WTC11 (cell line): ENCODE results near the gene NTRK1. TPM values are rescaled to one million over a fixed set of nuclear protein-coding genes. Genes with fewer than 3 reads are reported as not detected.
A peak's percentile ranks its signal among the peaks of the same experiment; 100 is the strongest.

Experiments used
- ATAC-seq: fragments of 200-7000 bp; cut with Tn5 transposase; 2 replicates; pipeline ENCODE4 v1.10.0; 2021; ENCODE audit warnings: mild to moderate bottlenecking, moderate library complexity
- CTCF ChIA-PET: fragments of 300-600 bp; sonication (Branson Sonifier 250); formaldehyde crosslinking; loops from one replicate; lab custom pipeline; 2021; ENCODE audit warnings: antibody characterized with exemption; lab: Charles Lee
- POLR2A ChIA-PET: fragments of 350-600 bp; sonication (Branson Sonifier 250); formaldehyde crosslinking; loops from one replicate; lab custom pipeline; 2021; ENCODE audit warnings: antibody characterized with exemption; lab: Charles Lee
- DNase-seq: peaks from one replicate; pipeline ENCODE4 v3.0.0; 2021; ENCODE audit warnings: low spot score
- H3K27ac Mint-ChIP-seq: 2 replicates; pipeline ENCODE4 v1.8.0; 2021; ENCODE audit warnings: mixed read lengths
- H3K27me3 Mint-ChIP-seq: 2 replicates; pipeline ENCODE4 v1.8.0; 2021; ENCODE audit warnings: low read depth, mild to moderate bottlenecking, moderate library complexity, mixed read lengths
- H3K36me3 Mint-ChIP-seq: 2 replicates; pipeline ENCODE4 v1.8.0; 2021; ENCODE audit warnings: mixed read lengths
- H3K4me1 Mint-ChIP-seq: 2 replicates; pipeline ENCODE4 v1.8.0; 2022; ENCODE audit warnings: mixed read lengths
- H3K4me3 Mint-ChIP-seq: 2 replicates; pipeline ENCODE4 v1.8.0; 2021; ENCODE audit warnings: mild to moderate bottlenecking, moderate library complexity, mixed read lengths
- H3K9me3 Mint-ChIP-seq: 2 replicates; pipeline ENCODE4 v1.8.0; 2021; ENCODE audit warnings: mixed read lengths
- CDX4 ChIP-seq: fragments of 250-450 bp; sonication (Bioruptor Pico); IDR thresholded peaks from 2 replicates; pipeline ENCODE4 v1.9.0; 2021; ENCODE audit warnings: moderate library complexity, mild to moderate bottlenecking, inconsistent platforms, borderline replicate concordance
- CTCF ChIP-seq: fragments of 200-600 bp; IDR thresholded peaks from 2 replicates; pipeline ENCODE4 v1.8.0; 2022; ENCODE audit warnings: antibody characterized with exemption
- ETV6 ChIP-seq: sonication (generic); formaldehyde crosslinking; IDR thresholded peaks from 2 replicates; pipeline ENCODE4 v1.8.1; 2022; ENCODE audit warnings: mild to moderate bottlenecking, missing genetic modification reagents
- SMAD4 ChIP-seq: sonication (generic); formaldehyde crosslinking; IDR thresholded peaks from 2 replicates; pipeline ENCODE4 v1.8.0; 2022; ENCODE audit warnings: mild to moderate bottlenecking, missing genetic modification reagents
- SP1 ChIP-seq: sonication (generic); formaldehyde crosslinking; conservative IDR thresholded peaks from 2 replicates; pipeline ENCODE4 v1.8.1; 2022; ENCODE audit warnings: missing genetic modification reagents
- ZNF138 ChIP-seq: sonication (generic); formaldehyde crosslinking; conservative IDR thresholded peaks from 2 replicates; pipeline ENCODE4 v1.8.1; 2022; ENCODE audit warnings: mild to moderate bottlenecking, moderate library complexity, missing genetic modification reagents
- total RNA-seq: library from RNA; stranded (reverse); gene quantifications from 3 replicates; pipeline ENCODE4 v1.2.3, GENCODE V29; 2021
- TF ChIP-seq, protein P1 (sequence below): sonication (generic); formaldehyde crosslinking; IDR thresholded peaks from 2 replicates; pipeline ENCODE4 v1.8.1; 2022; ENCODE audit warnings: missing genetic modification reagents, borderline replicate concordance
- TF ChIP-seq, protein P2 (sequence below): sonication (generic); formaldehyde crosslinking; IDR thresholded peaks from 2 replicates; pipeline ENCODE4 v1.8.0; 2022; ENCODE audit warnings: missing genetic modification reagents
- TF ChIP-seq, protein P3 (sequence below): sonication (generic); formaldehyde crosslinking; conservative IDR thresholded peaks from 2 replicates; pipeline ENCODE4 v1.8.1; 2023; ENCODE audit warnings: mild to moderate bottlenecking, low read depth, missing genetic modification reagents, moderate library complexity
- TF ChIP-seq, protein P4 (sequence below): sonication (generic); formaldehyde crosslinking; IDR thresholded peaks from 2 replicates; pipeline ENCODE4 v1.8.1; 2023; ENCODE audit warnings: mild to moderate bottlenecking, missing genetic modification reagents
- TF ChIP-seq, protein P5 (sequence below): sonication (generic); formaldehyde crosslinking; conservative IDR thresholded peaks from 2 replicates; pipeline ENCODE4 v1.8.1; 2022; ENCODE audit warnings: mild to moderate bottlenecking, missing genetic modification reagents
- TF ChIP-seq, protein P6 (sequence below): sonication (generic); formaldehyde crosslinking; IDR thresholded peaks from 2 replicates; pipeline ENCODE4 v1.8.0; 2022; ENCODE audit warnings: mild to moderate bottlenecking, missing genetic modification reagents

NTRK1 gene
- total RNA-seq, 1 experiment from 2014 or later: 0.42 TPM

DNA sequence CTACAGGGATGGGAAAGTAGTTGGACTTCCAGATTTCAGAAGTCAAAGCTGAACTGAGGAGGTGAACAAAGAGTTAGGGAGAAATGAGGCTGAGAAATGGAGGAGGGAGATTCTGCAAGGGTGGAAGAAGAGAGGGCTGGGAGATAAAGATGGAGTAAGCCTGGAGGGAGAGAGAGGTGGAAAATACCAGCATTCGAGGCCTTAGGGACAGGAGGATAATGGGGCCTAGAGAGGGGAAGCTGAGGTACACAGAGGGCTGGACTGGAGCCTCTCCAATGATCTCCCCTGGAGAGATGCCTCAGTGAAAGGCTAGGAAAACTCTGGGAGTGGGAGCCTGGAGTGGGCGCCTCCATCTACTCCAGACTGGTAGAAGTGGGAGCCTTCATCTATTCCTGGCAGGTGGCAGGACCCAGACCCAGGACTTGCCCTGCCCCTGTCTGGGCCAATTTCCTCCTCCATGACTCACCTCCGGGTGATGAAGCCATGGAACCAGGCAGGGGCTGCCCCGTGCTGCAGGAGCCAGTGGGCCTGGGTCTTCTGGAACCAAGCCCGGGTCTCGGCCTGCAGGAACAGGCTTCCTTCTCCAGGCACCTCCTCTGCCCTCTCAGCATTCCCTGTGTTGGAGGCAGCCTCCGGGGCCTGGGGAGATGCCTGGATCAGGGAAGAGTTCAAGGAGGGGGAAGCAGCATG lies 45.9 kb upstream of the NTRK1 start:
- POLR2A ChIA-PET: interaction anchor here (1.0 to 1.3 kb wide), 3 partner anchors 43 to 74 kb away, joined by 3 to 6 read pairs (median 4); partner anchors contain the start of genes MRPL24 and NTRK1
- CTCF ChIA-PET: interaction anchor here (0.6 to 2.7 kb wide), 32 partner anchors 8 to 293 kb away, joined by 3 to 36 read pairs (median 4); partner anchors contain the start of genes INSRR, ISG20L2, LRRC71 and METTL25B
- Mint-ChIP-seq H3K4me3 (peak overlapping the region; percentile 62), H3K27me3 (peaks cover 62% of the 10 kb centered on the region), H3K9me3 (no peaks in the 10 kb centered on the region), H3K36me3 (peaks cover 5% of the 10 kb centered on the region; the same call in 1 of the 2 replicates), H3K27ac (no peak overlapping the region), H3K4me1 (peaks cover 22% of the 10 kb centered on the region)
- TF ChIP-seq ZNF138 (CRISPR knock-in tag): no peak
- TF ChIP-seq, protein P1, sequence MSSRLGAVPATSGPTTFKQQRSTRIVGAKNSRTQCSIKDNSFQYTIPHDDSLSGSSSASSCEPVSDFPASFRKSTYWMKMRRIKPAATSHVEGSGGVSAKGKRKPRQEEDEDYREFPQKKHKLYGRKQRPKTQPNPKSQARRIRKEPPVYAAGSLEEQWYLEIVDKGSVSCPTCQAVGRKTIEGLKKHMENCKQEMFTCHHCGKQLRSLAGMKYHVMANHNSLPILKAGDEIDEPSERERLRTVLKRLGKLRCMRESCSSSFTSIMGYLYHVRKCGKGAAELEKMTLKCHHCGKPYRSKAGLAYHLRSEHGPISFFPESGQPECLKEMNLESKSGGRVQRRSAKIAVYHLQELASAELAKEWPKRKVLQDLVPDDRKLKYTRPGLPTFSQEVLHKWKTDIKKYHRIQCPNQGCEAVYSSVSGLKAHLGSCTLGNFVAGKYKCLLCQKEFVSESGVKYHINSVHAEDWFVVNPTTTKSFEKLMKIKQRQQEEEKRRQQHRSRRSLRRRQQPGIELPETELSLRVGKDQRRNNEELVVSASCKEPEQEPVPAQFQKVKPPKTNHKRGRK (CRISPR knock-in tag): peak; percentile 93; the same call in 1 of the 2 replicates
- ATAC-seq: no peak
- DNase-seq: no peak

GRCh38 chr1:156815307-156815826 lies 45.3 kb upstream of the NTRK1 start:
- no peak for ATAC-seq
- Mint-ChIP-seq H3K27ac (no peak overlapping the region), H3K27me3 (peaks cover 68% of the 10 kb centered on the region), H3K4me1 (peaks cover 22% of the 10 kb centered on the region), H3K4me3 (no peak overlapping the region), H3K36me3 (peaks cover 5% of the 10 kb centered on the region; the same call in 1 of the 2 replicates), H3K9me3 (no peaks in the 10 kb centered on the region)
- ChIA-PET POLR2A (no interaction called here), CTCF (interaction anchor here (2.4 to 2.7 kb wide), 3 partner anchors 45 to 106 kb away, joined by 9 to 36 read pairs (median 12); partner anchors contain the start of genes INSRR, LRRC71 and NTRK1)
- no peak for DNase-seq
- TF ChIP-seq, protein P2, sequence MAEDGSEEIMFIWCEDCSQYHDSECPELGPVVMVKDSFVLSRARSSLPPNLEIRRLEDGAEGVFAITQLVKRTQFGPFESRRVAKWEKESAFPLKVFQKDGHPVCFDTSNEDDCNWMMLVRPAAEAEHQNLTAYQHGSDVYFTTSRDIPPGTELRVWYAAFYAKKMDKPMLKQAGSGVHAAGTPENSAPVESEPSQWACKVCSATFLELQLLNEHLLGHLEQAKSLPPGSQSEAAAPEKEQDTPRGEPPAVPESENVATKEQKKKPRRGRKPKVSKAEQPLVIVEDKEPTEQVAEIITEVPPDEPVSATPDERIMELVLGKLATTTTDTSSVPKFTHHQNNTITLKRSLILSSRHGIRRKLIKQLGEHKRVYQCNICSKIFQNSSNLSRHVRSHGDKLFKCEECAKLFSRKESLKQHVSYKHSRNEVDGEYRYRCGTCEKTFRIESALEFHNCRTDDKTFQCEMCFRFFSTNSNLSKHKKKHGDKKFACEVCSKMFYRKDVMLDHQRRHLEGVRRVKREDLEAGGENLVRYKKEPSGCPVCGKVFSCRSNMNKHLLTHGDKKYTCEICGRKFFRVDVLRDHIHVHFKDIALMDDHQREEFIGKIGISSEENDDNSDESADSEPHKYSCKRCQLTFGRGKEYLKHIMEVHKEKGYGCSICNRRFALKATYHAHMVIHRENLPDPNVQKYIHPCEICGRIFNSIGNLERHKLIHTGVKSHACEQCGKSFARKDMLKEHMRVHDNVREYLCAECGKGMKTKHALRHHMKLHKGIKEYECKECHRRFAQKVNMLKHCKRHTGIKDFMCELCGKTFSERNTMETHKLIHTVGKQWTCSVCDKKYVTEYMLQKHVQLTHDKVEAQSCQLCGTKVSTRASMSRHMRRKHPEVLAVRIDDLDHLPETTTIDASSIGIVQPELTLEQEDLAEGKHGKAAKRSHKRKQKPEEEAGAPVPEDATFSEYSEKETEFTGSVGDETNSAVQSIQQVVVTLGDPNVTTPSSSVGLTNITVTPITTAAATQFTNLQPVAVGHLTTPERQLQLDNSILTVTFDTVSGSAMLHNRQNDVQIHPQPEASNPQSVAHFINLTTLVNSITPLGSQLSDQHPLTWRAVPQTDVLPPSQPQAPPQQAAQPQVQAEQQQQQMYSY: 0 out of 2 replicates have a peak, but pooled peaks have one; percentile 22
- TF ChIP-seq, protein P3, sequence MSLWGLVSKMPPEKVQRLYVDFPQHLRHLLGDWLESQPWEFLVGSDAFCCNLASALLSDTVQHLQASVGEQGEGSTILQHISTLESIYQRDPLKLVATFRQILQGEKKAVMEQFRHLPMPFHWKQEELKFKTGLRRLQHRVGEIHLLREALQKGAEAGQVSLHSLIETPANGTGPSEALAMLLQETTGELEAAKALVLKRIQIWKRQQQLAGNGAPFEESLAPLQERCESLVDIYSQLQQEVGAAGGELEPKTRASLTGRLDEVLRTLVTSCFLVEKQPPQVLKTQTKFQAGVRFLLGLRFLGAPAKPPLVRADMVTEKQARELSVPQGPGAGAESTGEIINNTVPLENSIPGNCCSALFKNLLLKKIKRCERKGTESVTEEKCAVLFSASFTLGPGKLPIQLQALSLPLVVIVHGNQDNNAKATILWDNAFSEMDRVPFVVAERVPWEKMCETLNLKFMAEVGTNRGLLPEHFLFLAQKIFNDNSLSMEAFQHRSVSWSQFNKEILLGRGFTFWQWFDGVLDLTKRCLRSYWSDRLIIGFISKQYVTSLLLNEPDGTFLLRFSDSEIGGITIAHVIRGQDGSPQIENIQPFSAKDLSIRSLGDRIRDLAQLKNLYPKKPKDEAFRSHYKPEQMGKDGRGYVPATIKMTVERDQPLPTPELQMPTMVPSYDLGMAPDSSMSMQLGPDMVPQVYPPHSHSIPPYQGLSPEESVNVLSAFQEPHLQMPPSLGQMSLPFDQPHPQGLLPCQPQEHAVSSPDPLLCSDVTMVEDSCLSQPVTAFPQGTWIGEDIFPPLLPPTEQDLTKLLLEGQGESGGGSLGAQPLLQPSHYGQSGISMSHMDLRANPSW (CRISPR knock-in tag): no peak

DNA sequence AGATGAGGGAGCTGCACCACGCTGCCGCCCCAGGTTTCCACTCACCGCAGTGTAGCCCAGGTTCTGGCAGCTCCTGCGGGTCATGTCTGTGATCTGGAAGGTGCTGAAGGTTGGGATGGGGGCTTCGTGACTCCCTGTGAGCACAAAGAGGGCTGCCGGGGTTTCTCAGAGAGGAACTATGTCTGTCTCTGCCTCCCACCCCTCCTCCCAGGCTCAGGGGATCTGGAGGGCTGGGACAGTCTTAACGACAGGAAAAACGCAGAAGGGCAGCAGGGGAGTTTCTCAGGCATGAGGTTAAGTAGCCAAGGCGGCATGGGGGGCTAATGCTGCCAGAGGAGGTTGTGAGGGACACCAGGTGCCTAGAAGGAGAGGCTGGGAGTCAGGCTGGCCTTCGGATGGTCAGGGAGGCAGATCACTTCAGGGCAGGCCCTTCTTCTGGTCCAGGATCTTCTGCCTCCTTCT lies 44.7 kb upstream of the NTRK1 start:
- Mint-ChIP-seq H3K9me3 (no peaks in the 10 kb centered on the region), H3K27me3 (peaks cover 74% of the 10 kb centered on the region), H3K36me3 (peaks cover 5% of the 10 kb centered on the region; the same call in 1 of the 2 replicates), H3K4me1 (peaks cover 22% of the 10 kb centered on the region), H3K4me3 (no peak overlapping the region), H3K27ac (no peak overlapping the region)
- no peak for DNase-seq
- no peak for ATAC-seq
- POLR2A ChIA-PET: no interaction called here
- CTCF ChIA-PET: interaction anchor here (1.6 to 2.7 kb wide), 4 partner anchors 44 to 105 kb away, joined by 6 to 36 read pairs (median 10); partner anchors contain the start of genes INSRR, LRRC71 and NTRK1
- TF ChIP-seq CTCF: no peak
- TF ChIP-seq SMAD4 (CRISPR knock-in tag): no peak
- TF ChIP-seq, protein P4, sequence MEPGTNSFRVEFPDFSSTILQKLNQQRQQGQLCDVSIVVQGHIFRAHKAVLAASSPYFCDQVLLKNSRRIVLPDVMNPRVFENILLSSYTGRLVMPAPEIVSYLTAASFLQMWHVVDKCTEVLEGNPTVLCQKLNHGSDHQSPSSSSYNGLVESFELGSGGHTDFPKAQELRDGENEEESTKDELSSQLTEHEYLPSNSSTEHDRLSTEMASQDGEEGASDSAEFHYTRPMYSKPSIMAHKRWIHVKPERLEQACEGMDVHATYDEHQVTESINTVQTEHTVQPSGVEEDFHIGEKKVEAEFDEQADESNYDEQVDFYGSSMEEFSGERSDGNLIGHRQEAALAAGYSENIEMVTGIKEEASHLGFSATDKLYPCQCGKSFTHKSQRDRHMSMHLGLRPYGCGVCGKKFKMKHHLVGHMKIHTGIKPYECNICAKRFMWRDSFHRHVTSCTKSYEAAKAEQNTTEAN (CRISPR knock-in tag): no peak
- no peak for TF ChIP-seq ETV6
- TF ChIP-seq, protein P5, sequence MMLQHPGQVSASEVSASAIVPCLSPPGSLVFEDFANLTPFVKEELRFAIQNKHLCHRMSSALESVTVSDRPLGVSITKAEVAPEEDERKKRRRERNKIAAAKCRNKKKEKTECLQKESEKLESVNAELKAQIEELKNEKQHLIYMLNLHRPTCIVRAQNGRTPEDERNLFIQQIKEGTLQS (CRISPR knock-in tag): no peak
- TF ChIP-seq, protein P6, sequence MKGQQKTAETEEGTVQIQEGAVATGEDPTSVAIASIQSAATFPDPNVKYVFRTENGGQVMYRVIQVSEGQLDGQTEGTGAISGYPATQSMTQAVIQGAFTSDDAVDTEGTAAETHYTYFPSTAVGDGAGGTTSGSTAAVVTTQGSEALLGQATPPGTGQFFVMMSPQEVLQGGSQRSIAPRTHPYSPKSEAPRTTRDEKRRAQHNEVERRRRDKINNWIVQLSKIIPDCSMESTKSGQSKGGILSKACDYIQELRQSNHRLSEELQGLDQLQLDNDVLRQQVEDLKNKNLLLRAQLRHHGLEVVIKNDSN (CRISPR knock-in tag): no peak
- TF ChIP-seq SP1 (CRISPR knock-in tag): no peak
- TF ChIP-seq CDX4 (CRISPR knock-in tag): no peak
